Gastrocnemius medialis (tissue), 4 donors: ENCODE results near the gene CD22. TPM values are rescaled to one million over a fixed set of nuclear protein-coding genes. Genes with fewer than 3 reads are reported as not detected.

Source experiments
- ATAC-seq, 2 donors: fragments of 150-250 bp; one replicate each; pipeline ENCODE4 v1.9.1; 2016
- DNase-seq, 2 donors: peaks; one replicate each; pipeline ENCODE4 v3.0.0-alpha.2; 2019
- H3K27ac ChIP-seq, 4 donors: fragments of 200-600 bp; sonication (generic); 1 replicate in 1 of 4; 2 replicates in 3 of 4; pipeline ENCODE4 v1.5.1; 2016 to 2018; ENCODE audit warnings: mild to moderate bottlenecking in 2 of 4, moderate library complexity in 1 of 4
- H3K27me3 ChIP-seq, 3 donors: fragments of 200-600 bp; sonication (generic) in 2 of 3; 1 replicate in 1 of 3; 2 replicates in 2 of 3; pipeline versions ENCODE4 v1.5.1 to v1.6.0; 2016 to 2019; ENCODE audit warnings: mild to moderate bottlenecking in 1 of 3, moderate library complexity in 1 of 3
- H3K36me3 ChIP-seq, 2 donors: fragments of 200-600 bp; sonication (generic) in 1 of 2; one replicate each; pipeline ENCODE4 v1.5.1; 2017 to 2018
- H3K4me1 ChIP-seq, 2 donors: fragments of 200-600 bp; sonication (generic) in 1 of 2; one replicate each; pipeline ENCODE4 v1.5.1; 2016 to 2017; ENCODE audit warnings: mild to moderate bottlenecking in 2 of 2
- H3K4me3 ChIP-seq, 4 donors: fragments of 200-600 bp; sonication (generic) in 3 of 4; 1 replicate in 1 of 4; 2 replicates in 3 of 4; pipeline ENCODE4 v1.5.1; 2016 to 2019; ENCODE audit warnings: mild to moderate bottlenecking in 2 of 4
- H3K9me3 ChIP-seq, 3 donors: fragments of 200-600 bp; sonication (generic) in 2 of 3; 1 replicate in 1 of 3; 2 replicates in 2 of 3; pipeline ENCODE4 v1.5.1; 2016 to 2019
- POLR2A ChIP-seq, 2 donors: fragments of 450-650 bp; IDR thresholded peaks; one replicate each; pipeline ENCODE4 v1.6.1; 2017; ENCODE audit warnings: antibody characterized with exemption in 2 of 2, mild to moderate bottlenecking in 2 of 2, moderate library complexity in 2 of 2
- in situ Hi-C, 4 donors: fragments of 200-750 bp; cut with MboI; loops; one replicate each; pipeline versions ENCODE4 v1.15.0 to v1.8.0; 2017; ENCODE audit warnings: low sequenced_read_pairs in 4 of 4
- intact Hi-C: fragments of 100-400 bp; cut with DNase I; formaldehyde crosslinking; loops from one replicate; pipeline ENCODE4 v1.15.1; 2023; ENCODE audit warnings: low total_unique reads
- total RNA-seq, 4 donors: library from RNA; depleted of rRNA; stranded (reverse); fragments of >200 nt; gene quantifications; one replicate each; pipeline versions ENCODE4 v1.1.0 to v1.2.3, GENCODE V29; 2016
- TF ChIP-seq, protein P1 (sequence below), 5 experiments: fragments of 450-650 bp in 3 of 5; fragments of 200-600 bp in 2 of 5; sonication (generic) in 2 of 5; IDR thresholded peaks in 4 of 5; conservative IDR thresholded peaks in 1 of 5; 1 replicate in 4 of 5; 2 replicates in 1 of 5; pipeline ENCODE4 v1.5.1; 2016 to 2019; ENCODE audit warnings: antibody characterized with exemption in 5 of 5, mild to moderate bottlenecking in 3 of 5, moderate library complexity in 3 of 5

Gene CD22
- total RNA-seq, 4 donors from 2014 or later = 0.59 TPM; not detected in 3

DNA sequence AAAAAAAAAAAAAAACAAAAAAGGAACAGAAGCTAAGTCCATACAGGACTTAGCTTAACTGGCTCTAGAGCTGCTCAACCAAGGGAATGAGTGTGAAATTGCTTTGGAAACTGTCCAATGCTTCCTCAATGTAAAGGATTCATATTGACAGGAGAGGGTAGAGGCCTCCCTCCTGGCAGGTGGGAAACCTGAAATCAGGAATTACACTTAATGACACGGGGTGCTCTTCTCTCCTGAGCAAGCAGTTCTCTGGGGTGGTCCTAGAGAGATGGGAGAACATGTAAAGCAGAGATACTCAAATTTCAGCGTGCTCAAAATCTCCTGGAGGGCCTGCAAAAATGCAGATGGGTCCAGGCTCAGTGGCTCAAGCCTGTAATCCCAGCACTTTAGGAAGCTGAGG, 40.7 kb upstream of the CD22 start:
- DNase-seq = no peak
- H3K4me3 ChIP-seq = no peak overlapping the region
- ATAC-seq = no peak
- no peak for TF ChIP-seq POLR2A (IDR thresholded peaks at IDR 0.05)
- TF ChIP-seq, protein P1, sequence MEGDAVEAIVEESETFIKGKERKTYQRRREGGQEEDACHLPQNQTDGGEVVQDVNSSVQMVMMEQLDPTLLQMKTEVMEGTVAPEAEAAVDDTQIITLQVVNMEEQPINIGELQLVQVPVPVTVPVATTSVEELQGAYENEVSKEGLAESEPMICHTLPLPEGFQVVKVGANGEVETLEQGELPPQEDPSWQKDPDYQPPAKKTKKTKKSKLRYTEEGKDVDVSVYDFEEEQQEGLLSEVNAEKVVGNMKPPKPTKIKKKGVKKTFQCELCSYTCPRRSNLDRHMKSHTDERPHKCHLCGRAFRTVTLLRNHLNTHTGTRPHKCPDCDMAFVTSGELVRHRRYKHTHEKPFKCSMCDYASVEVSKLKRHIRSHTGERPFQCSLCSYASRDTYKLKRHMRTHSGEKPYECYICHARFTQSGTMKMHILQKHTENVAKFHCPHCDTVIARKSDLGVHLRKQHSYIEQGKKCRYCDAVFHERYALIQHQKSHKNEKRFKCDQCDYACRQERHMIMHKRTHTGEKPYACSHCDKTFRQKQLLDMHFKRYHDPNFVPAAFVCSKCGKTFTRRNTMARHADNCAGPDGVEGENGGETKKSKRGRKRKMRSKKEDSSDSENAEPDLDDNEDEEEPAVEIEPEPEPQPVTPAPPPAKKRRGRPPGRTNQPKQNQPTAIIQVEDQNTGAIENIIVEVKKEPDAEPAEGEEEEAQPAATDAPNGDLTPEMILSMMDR (IDR thresholded peaks at IDR 0.05 in 4 of 5, conservative IDR thresholded peaks at IDR 0.05 in 1 of 5) = no peak
- no peaks in the 10 kb centered on the region for H3K36me3 ChIP-seq
- in situ Hi-C loops (no loop called here), intact Hi-C loops (no loop called here)
- no peaks in the 10 kb centered on the region for H3K4me1 ChIP-seq
- H3K9me3 ChIP-seq = no peaks in the 10 kb centered on the region
- peaks cover 1 to 12% (median 7%) of the 10 kb centered on the region in 3 donors for H3K27me3 ChIP-seq
- no peak overlapping the region for H3K27ac ChIP-seq

DNA sequence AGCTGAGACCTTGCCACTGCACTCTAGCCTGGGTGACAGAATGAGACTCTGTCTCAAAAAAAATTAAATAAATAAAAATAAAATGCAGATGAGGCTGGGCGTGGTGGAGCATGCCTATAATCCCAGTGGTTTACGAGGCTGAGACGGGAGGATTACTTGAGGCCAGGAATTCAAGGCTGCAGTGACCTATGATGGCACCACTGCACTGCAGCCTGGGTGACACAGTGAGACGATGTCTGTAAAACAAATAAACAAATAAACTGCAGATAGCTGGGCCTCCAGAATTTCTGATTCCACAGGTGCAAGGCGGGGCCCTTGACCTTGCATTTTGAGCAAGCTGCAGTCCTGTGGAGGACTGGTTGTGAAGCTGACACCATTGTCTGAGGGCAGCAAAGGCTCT, 40.1 kb upstream of the CD22 start:
- no peak overlapping the region for H3K4me3 ChIP-seq
- no peak for ATAC-seq

DNA sequence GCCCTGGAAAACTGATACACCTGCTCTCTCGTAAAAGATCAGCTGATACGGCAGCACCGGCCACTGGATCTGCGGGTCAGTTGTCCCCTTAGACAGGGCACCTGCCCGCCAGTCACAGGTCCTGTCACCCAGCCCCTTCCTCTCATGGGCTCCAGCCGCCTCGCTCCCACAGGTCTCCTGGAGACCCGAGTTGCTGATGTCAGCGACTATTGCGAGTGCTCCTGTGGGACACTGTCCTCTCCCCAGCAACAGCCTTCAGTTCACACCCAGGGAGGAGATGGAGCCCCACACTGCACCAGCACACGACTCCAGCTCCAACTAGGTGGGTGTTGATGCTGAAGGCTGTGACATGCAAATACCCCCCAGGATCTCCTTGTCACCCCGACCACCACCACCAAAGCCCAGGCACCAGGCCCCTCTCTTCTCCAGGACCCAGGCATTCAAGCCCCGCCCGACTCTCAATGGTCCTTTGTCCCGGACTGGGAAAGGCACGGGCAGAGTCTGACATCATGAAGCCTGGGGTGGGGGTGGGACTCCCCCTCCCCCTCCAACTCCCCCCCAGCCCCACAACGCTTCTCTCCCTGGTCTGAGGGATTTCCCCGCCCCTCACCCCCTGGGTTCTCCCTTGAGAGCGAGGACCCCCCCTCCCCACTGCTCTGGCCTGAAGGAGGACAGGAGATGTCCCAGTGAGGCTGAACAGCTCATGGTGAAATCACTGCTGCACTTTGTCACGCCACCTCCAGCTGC, 38.4 kb upstream of the CD22 start:
- intact Hi-C loops = no loop called here
- DNase-seq (no peak), ATAC-seq (no peak)
- Histone ChIP-seq H3K27me3 (peaks cover 5 to 23% (median 22%) of the 10 kb centered on the region in 3 donors), H3K4me1 (no peaks in the 10 kb centered on the region), H3K36me3 (no peaks in the 10 kb centered on the region), H3K4me3 (no peak overlapping the region), H3K27ac (no peak overlapping the region), H3K9me3 (no peaks in the 10 kb centered on the region)
- in situ Hi-C loops = no loop called here
- TF ChIP-seq, protein P1 (IDR thresholded peaks at IDR 0.05 in 4 of 5, conservative IDR thresholded peaks at IDR 0.05 in 1 of 5) = no peak
- TF ChIP-seq POLR2A (IDR thresholded peaks at IDR 0.05) = no peak

More for the DNA sequence above, 40.1 kb upstream of the CD22 start:
- H3K36me3 ChIP-seq = no peaks in the 10 kb centered on the region
- no peak overlapping the region for H3K27ac ChIP-seq
- in situ Hi-C loops = no loop called here
- no peak for DNase-seq
- no peaks in the 10 kb centered on the region for H3K4me1 ChIP-seq
- no peaks in the 10 kb centered on the region for H3K9me3 ChIP-seq
- peaks cover 5 to 18% (median 13%) of the 10 kb centered on the region in 3 donors for H3K27me3 ChIP-seq
- TF ChIP-seq POLR2A (IDR thresholded peaks at IDR 0.05) = no peak
- TF ChIP-seq, protein P1 (IDR thresholded peaks at IDR 0.05 in 4 of 5, conservative IDR thresholded peaks at IDR 0.05 in 1 of 5) = no peak
- intact Hi-C loops = no loop called here

DNA sequence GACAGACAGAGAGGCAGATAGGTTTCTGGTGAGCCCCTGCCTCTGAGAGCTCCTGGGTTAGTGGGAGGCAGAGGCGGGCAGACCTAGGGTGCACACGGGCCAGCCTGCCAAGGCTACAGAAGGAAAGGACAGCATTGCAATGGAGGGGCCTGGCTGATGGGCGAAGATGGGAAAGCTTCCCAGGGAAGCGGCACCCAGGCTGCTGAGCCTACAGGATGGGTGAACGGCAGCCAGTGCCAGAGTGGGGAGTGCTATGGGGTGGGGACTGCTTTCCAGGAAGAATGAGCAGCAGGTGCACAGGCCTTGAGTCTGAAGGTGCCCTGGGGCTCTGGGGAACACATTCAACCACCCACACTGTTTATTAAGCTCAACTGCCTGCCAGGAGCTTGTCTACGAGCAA, 37.7 kb upstream of the CD22 start:
- in situ Hi-C loops = no loop called here
- ATAC-seq (no peak), DNase-seq (no peak)
- TF ChIP-seq POLR2A (IDR thresholded peaks at IDR 0.05) = no peak
- TF ChIP-seq, protein P1 (IDR thresholded peaks at IDR 0.05 in 4 of 5, conservative IDR thresholded peaks at IDR 0.05 in 1 of 5) = no peak
- Histone ChIP-seq H3K27me3 (peaks cover 5 to 23% (median 22%) of the 10 kb centered on the region in 3 donors), H3K9me3 (no peaks in the 10 kb centered on the region), H3K4me3 (no peak overlapping the region), H3K27ac (no peak overlapping the region), H3K36me3 (no peaks in the 10 kb centered on the region), H3K4me1 (no peaks in the 10 kb centered on the region)
- intact Hi-C loops = no loop called here
